ENCODE results near the gene RSPO3. TPM values are rescaled to one million over a fixed set of nuclear protein-coding genes. Genes with fewer than 3 reads are reported as not detected.

Gene RSPO3
- total RNA-seq, 1 experiment from 2014 or later = not detected

GRCh38 chr6:127204281-127204680, 85.8 kb downstream of the RSPO3 start:
- Mint-ChIP-seq H3K36me3 (ENCODE audit: insufficient read depth, unreplicated experiment) (no peaks in the 10 kb centered on the region), H3K4me1 (ENCODE audit: low read depth, unreplicated experiment) (no peaks in the 10 kb centered on the region), H3K9me3 (ENCODE audit: low read depth, unreplicated experiment) (no peaks in the 10 kb centered on the region), H3K4me3 (ENCODE audit: low read depth, unreplicated experiment) (no peak overlapping the region), H3K27me3 (ENCODE audit: unreplicated experiment) (no peaks in the 10 kb centered on the region), H3K27ac (ENCODE audit: unreplicated experiment) (no peak overlapping the region)
- TF ChIP-seq CTCF (IDR thresholded peaks at IDR 0.05; ENCODE audit: unreplicated experiment) = no peak
- CTCF ChIA-PET = interaction anchor here (0.6 kb wide), 1 partner anchor 563 kb away, joined by 6 read pairs; no protein-coding TSS in a partner anchor
- no peak for DNase-seq
- no TSS peak for BruUV-seq (replicated peaks)
- intact Hi-C loops (cut with micrococcal nuclease; ENCODE audit: unreplicated experiment) = no loop called here

- intact Hi-C loops (cut with micrococcal nuclease; ENCODE audit: unreplicated experiment) = no loop called here
- Mint-ChIP-seq H3K27me3 (ENCODE audit: unreplicated experiment) (no peaks in the 10 kb centered on the region), H3K4me3 (ENCODE audit: low read depth, unreplicated experiment) (no peak overlapping the region), H3K9me3 (ENCODE audit: low read depth, unreplicated experiment) (no peaks in the 10 kb centered on the region), H3K27ac (ENCODE audit: unreplicated experiment) (no peak overlapping the region), H3K4me1 (ENCODE audit: low read depth, unreplicated experiment) (no peaks in the 10 kb centered on the region), H3K36me3 (ENCODE audit: insufficient read depth, unreplicated experiment) (no peaks in the 10 kb centered on the region)
- no TSS peak for BruUV-seq (replicated peaks)
- CTCF ChIA-PET = interaction anchor here (0.6 kb wide), 1 partner anchor 564 kb away, joined by 6 read pairs; no protein-coding TSS in a partner anchor
- no peak for TF ChIP-seq CTCF (IDR thresholded peaks at IDR 0.05; ENCODE audit: unreplicated experiment)
- DNase-seq = no peak
These were observed 86.6 kb downstream of the RSPO3 start for GRCh38 chr6:127205036-127205435.

GRCh38 chr6:127206531-127207095, 88.1 kb downstream of the RSPO3 start:
- CTCF ChIA-PET = no interaction called here
- H3K4me3 Mint-ChIP-seq (ENCODE audit: low read depth, unreplicated experiment) = no peak overlapping the region
- BruUV-seq (replicated peaks) = no TSS peak
- DNase-seq = no peak
- no peak overlapping the region for H3K27ac Mint-ChIP-seq (ENCODE audit: unreplicated experiment)
- intact Hi-C loops (cut with micrococcal nuclease; ENCODE audit: unreplicated experiment) = no loop called here
- H3K4me1 Mint-ChIP-seq (ENCODE audit: low read depth, unreplicated experiment) = no peaks in the 10 kb centered on the region
- no peaks in the 10 kb centered on the region for H3K27me3 Mint-ChIP-seq (ENCODE audit: unreplicated experiment)
- TF ChIP-seq CTCF (IDR thresholded peaks at IDR 0.05; ENCODE audit: unreplicated experiment) = no peak
- no peaks in the 10 kb centered on the region for H3K9me3 Mint-ChIP-seq (ENCODE audit: low read depth, unreplicated experiment)
- H3K36me3 Mint-ChIP-seq (ENCODE audit: insufficient read depth, unreplicated experiment) = no peaks in the 10 kb centered on the region

- BruUV-seq (replicated peaks) = no TSS peak
- CTCF ChIA-PET = no interaction called here
- no peaks in the 10 kb centered on the region for H3K27me3 Mint-ChIP-seq (ENCODE audit: unreplicated experiment)
- no peaks in the 10 kb centered on the region for H3K4me1 Mint-ChIP-seq (ENCODE audit: low read depth, unreplicated experiment)
- no peaks in the 10 kb centered on the region for H3K36me3 Mint-ChIP-seq (ENCODE audit: insufficient read depth, unreplicated experiment)
- H3K4me3 Mint-ChIP-seq (ENCODE audit: low read depth, unreplicated experiment) = no peak overlapping the region
- no peak for DNase-seq
- intact Hi-C loops (cut with micrococcal nuclease; ENCODE audit: unreplicated experiment) = no loop called here
- no peak for TF ChIP-seq CTCF (IDR thresholded peaks at IDR 0.05; ENCODE audit: unreplicated experiment)
- no peak overlapping the region for H3K27ac Mint-ChIP-seq (ENCODE audit: unreplicated experiment)
- no peaks in the 10 kb centered on the region for H3K9me3 Mint-ChIP-seq (ENCODE audit: low read depth, unreplicated experiment)
These were observed 89.2 kb downstream of the RSPO3 start for GRCh38 chr6:127207591-127208120.

Data from Calu3 (cell line).